ENCODE data around the gene NDFIP2.

DNA sequence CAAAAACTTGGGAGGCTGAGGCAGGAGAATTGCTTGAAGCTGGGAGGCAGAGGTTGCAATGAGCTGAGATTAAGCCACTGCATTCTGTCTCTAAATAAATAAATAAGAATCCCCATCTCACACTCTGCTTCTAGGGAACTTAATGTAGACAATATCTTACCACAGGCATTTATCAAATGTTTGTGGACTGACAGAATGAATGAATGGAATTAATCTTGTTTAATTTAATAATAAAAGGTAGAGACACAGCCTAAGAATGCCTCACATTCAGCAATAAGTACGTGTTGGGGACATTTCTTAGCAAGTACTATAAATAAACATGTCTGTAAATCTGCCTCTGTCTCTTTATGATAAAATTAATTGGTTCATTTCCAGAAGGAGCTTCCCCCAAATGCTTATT is 38.7 kb upstream of the NDFIP2 start:
- TF ChIP-seq, protein P1, sequence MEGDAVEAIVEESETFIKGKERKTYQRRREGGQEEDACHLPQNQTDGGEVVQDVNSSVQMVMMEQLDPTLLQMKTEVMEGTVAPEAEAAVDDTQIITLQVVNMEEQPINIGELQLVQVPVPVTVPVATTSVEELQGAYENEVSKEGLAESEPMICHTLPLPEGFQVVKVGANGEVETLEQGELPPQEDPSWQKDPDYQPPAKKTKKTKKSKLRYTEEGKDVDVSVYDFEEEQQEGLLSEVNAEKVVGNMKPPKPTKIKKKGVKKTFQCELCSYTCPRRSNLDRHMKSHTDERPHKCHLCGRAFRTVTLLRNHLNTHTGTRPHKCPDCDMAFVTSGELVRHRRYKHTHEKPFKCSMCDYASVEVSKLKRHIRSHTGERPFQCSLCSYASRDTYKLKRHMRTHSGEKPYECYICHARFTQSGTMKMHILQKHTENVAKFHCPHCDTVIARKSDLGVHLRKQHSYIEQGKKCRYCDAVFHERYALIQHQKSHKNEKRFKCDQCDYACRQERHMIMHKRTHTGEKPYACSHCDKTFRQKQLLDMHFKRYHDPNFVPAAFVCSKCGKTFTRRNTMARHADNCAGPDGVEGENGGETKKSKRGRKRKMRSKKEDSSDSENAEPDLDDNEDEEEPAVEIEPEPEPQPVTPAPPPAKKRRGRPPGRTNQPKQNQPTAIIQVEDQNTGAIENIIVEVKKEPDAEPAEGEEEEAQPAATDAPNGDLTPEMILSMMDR (IDR thresholded peaks at IDR 0.05): no peak
- TF ChIP-seq POLR2A (IDR thresholded peaks at IDR 0.05; ENCODE audit: low read depth) (no peak), EP300 (IDR thresholded peaks at IDR 0.05) (no peak)

Measured in esophagus muscularis mucosa (tissue), 4 donors.